Prostate gland (tissue), 2 donors: ENCODE measurements around the gene ERC2.

Experiments used
- POLR2A ChIP-seq: fragments of 450-650 bp; IDR thresholded peaks from one replicate; pipeline ENCODE4 v1.6.1; 2016; ENCODE audit warnings: antibody characterized with exemption, mild to moderate bottlenecking
- POLR2AphosphoS5 ChIP-seq: sonication (generic); formaldehyde crosslinking; IDR thresholded peaks from one replicate; pipeline ENCODE4 v1.6.1; 2017; ENCODE audit warnings: antibody characterized with exemption
- TF ChIP-seq, protein P1 (sequence below), 4 experiments: fragments of 200-600 bp in 2 of 4; fragments of 450-650 bp in 2 of 4; sonication (generic) in 2 of 4; IDR thresholded peaks; 1 replicate in 3 of 4; 2 replicates in 1 of 4; pipeline ENCODE4 v1.5.1; 2016 to 2019; ENCODE audit warnings: antibody characterized with exemption in 4 of 4, mild to moderate bottlenecking in 2 of 4, moderate library complexity in 2 of 4

DNA sequence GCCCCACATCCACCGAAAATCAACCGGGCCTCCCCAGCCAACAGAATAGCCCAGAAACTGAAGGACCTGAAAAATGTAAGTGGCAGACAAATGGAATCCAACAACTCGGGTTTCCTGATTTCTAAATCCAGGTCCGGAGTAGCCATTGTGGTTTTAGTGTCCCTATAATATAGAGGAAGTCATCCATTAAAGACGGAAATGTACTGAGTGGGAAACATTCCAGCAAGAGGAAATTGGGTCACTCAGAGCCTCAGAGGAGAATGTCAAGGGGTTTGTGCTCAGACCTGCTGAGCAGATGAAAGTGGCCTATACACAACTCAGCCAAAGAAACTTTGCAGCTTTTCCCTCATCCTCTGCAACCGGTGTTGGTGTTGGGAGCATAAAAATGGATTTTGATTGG is 366.7 kb downstream of the ERC2 start:
- TF ChIP-seq, protein P1, sequence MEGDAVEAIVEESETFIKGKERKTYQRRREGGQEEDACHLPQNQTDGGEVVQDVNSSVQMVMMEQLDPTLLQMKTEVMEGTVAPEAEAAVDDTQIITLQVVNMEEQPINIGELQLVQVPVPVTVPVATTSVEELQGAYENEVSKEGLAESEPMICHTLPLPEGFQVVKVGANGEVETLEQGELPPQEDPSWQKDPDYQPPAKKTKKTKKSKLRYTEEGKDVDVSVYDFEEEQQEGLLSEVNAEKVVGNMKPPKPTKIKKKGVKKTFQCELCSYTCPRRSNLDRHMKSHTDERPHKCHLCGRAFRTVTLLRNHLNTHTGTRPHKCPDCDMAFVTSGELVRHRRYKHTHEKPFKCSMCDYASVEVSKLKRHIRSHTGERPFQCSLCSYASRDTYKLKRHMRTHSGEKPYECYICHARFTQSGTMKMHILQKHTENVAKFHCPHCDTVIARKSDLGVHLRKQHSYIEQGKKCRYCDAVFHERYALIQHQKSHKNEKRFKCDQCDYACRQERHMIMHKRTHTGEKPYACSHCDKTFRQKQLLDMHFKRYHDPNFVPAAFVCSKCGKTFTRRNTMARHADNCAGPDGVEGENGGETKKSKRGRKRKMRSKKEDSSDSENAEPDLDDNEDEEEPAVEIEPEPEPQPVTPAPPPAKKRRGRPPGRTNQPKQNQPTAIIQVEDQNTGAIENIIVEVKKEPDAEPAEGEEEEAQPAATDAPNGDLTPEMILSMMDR (IDR thresholded peaks at IDR 0.05): no peak
- TF ChIP-seq POLR2A (no peak), POLR2AphosphoS5 (no peak)
